HepG2 (cell line): ENCODE results near the gene OARD1. TPM values are rescaled to one million over a fixed set of nuclear protein-coding genes. Genes with fewer than 3 reads are reported as not detected.

Experiments
- AKAP8 ChIP-seq: sonication (generic); formaldehyde crosslinking; IDR thresholded peaks from 2 replicates; pipeline ENCODE4 v1.5.1; 2020; ENCODE audit warnings: mild to moderate bottlenecking, missing genetic modification reagents
- CHD4 ChIP-seq: fragments of 200-600 bp; sonication (generic); IDR thresholded peaks from 2 replicates; pipeline ENCODE4 v1.7.0; 2017; ENCODE audit warnings: mild to moderate bottlenecking, low read length, borderline replicate concordance
- CREM ChIP-seq, 2 experiments: sonication (generic) in 1 of 2; formaldehyde crosslinking in 1 of 2; IDR thresholded peaks; 2 replicates each; pipeline versions ENCODE4 v1.4.0 to v1.6.1; 2016 to 2020; ENCODE audit warnings: antibody characterized with exemption in 1 of 2, mild to moderate bottlenecking in 1 of 2, missing genetic modification reagents in 1 of 2
- DPF2 ChIP-seq: sonication (generic); formaldehyde crosslinking; IDR thresholded peaks from 2 replicates; pipeline ENCODE4 v1.4.0; 2020; ENCODE audit warnings: mild to moderate bottlenecking, low read depth, missing genetic modification reagents, borderline replicate concordance
- FOXK1 ChIP-seq: sonication (generic); formaldehyde crosslinking; IDR thresholded peaks from 2 replicates; pipeline ENCODE4 v1.4.0; 2020; ENCODE audit warnings: low read depth, missing genetic modification reagents, borderline replicate concordance
- HNF4A ChIP-seq: sonication (generic); formaldehyde crosslinking; IDR thresholded peaks from 2 replicates; pipeline ENCODE4 v1.4.0; 2020; ENCODE audit warnings: missing genetic modification reagents
- HNF4G ChIP-seq, 2 experiments: sonication (generic) in 1 of 2; formaldehyde crosslinking in 1 of 2; IDR thresholded peaks; 2 replicates each; pipeline versions ENCODE4 v1.4.0 to v1.6.1; 2011 to 2020; ENCODE audit warnings: borderline replicate concordance in 2 of 2, low read depth in 2 of 2, mild to moderate bottlenecking in 2 of 2, low read length in 1 of 2, missing genetic modification reagents in 1 of 2, moderate library complexity in 1 of 2
- HNRNPL ChIP-seq: fragments of 200-400 bp; formaldehyde crosslinking; IDR thresholded peaks from 2 replicates; pipeline ENCODE4 v1.6.1; 2017; ENCODE audit warnings: mild to moderate bottlenecking, low read depth, low read length
- KMT2B ChIP-seq: IDR thresholded peaks from 2 replicates; pipeline ENCODE4 v1.6.1; 2016; ENCODE audit warnings: missing genetic modification reagents, missing compliant biosample characterization
- PAWR ChIP-seq: sonication (generic); formaldehyde crosslinking; IDR thresholded peaks from 2 replicates; pipeline ENCODE4 v1.4.0; 2020; ENCODE audit warnings: missing genetic modification reagents, mild to moderate bottlenecking, borderline replicate concordance
- POLR2AphosphoS2 ChIP-seq: IDR thresholded peaks from 2 replicates; pipeline ENCODE4 v1.6.1; 2011; ENCODE audit warnings: low read depth, low read length, improper control_type of control experiment
- SP2 ChIP-seq: sonication (generic); formaldehyde crosslinking; IDR thresholded peaks from 2 replicates; pipeline ENCODE4 v1.5.1; 2020; ENCODE audit warnings: mild to moderate bottlenecking, missing genetic modification reagents
- TBX2 ChIP-seq: sonication (generic); formaldehyde crosslinking; IDR thresholded peaks from 2 replicates; pipeline ENCODE4 v1.5.0; 2020; ENCODE audit warnings: missing genetic modification reagents, mild to moderate bottlenecking, borderline replicate concordance
- WIZ ChIP-seq: sonication (generic); formaldehyde crosslinking; IDR thresholded peaks from 2 replicates; pipeline ENCODE4 v1.5.1; 2020; ENCODE audit warnings: mild to moderate bottlenecking, missing genetic modification reagents
- ZC3H13 ChIP-seq: sonication (generic); formaldehyde crosslinking; IDR thresholded peaks from 2 replicates; pipeline ENCODE4 v1.8.1; 2023; ENCODE audit warnings: mild to moderate bottlenecking, missing genetic modification reagents, moderate library complexity
- ZKSCAN8 ChIP-seq: IDR thresholded peaks from 2 replicates; pipeline ENCODE4 v1.6.1; 2016; ENCODE audit warnings: borderline replicate concordance, missing genetic modification reagents, missing compliant biosample characterization
- ZNF383 ChIP-seq: sonication (generic); formaldehyde crosslinking; IDR thresholded peaks from 2 replicates; pipeline ENCODE4 v1.4.0; 2020; ENCODE audit warnings: missing genetic modification reagents, mild to moderate bottlenecking, borderline replicate concordance
- ZNF567 ChIP-seq: sonication (generic); formaldehyde crosslinking; IDR thresholded peaks from 2 replicates; pipeline ENCODE4 v1.8.1; 2023; ENCODE audit warnings: mild to moderate bottlenecking, missing genetic modification reagents, borderline replicate concordance
- ZNF614 ChIP-seq: IDR thresholded peaks from 2 replicates; pipeline ENCODE4 v1.6.1; 2018; ENCODE audit warnings: missing biosample characterization, missing genetic modification reagents, inconsistent platforms, borderline replicate concordance
- polyA plus RNA-seq, 8 experiments: library from polyadenylated mRNA; depleted of rRNA in 3 of 8; stranded (reverse) in 7 of 8; unstranded in 1 of 8; fragments of >200 nt; fragmentation: Illumina TruSeq in 4 of 8; extraction: Trizol in 4 of 8; gene quantifications; 2 replicates each; pipeline versions ENCODE4 v1.2.1 to v1.2.3, GENCODE V29; 2011 to 2016; ENCODE audit warnings: low read depth in 4 of 8, missing spikeins in 1 of 8, mixed read lengths in 1 of 8; ENCODE audit not compliant: insufficient read depth in 1 of 8
- total RNA-seq, 5 experiments: library from RNA; depleted of rRNA; stranded (reverse); fragments of >200 nt; fragmentation: Illumina TruSeq; extraction: Trizol; gene quantifications; 2 replicates each; pipeline ENCODE4 v1.2.3, GENCODE V29; 2016; ENCODE audit warnings: low read depth in 1 of 5
- TF ChIP-seq, protein P1 (sequence below): IDR thresholded peaks from 2 replicates; pipeline ENCODE4 v1.6.1; 2016; ENCODE audit warnings: mild to moderate bottlenecking
- TF ChIP-seq, protein P2 (sequence below): IDR thresholded peaks from 2 replicates; pipeline ENCODE4 v1.6.1; 2016; ENCODE audit warnings: missing genetic modification reagents, missing compliant biosample characterization
- TF ChIP-seq, protein P3 (sequence below), 2 experiments: fragments of 450-650 bp in 1 of 2; sonication (generic) in 1 of 2; formaldehyde crosslinking; IDR thresholded peaks; 2 replicates each; pipeline versions ENCODE4 v1.5.0 to v1.8.0; 2020 to 2022; ENCODE audit warnings: mild to moderate bottlenecking in 1 of 2, missing genetic modification reagents in 1 of 2
- TF ChIP-seq, protein P4 (sequence below): sonication (generic); formaldehyde crosslinking; IDR thresholded peaks from 2 replicates; pipeline ENCODE4 v1.9.0; 2021; ENCODE audit warnings: missing genetic modification reagents, borderline replicate concordance
- TF ChIP-seq, protein P5 (sequence below): sonication (generic); formaldehyde crosslinking; IDR thresholded peaks from 2 replicates; pipeline ENCODE4 v1.5.0; 2020; ENCODE audit warnings: missing genetic modification reagents, mild to moderate bottlenecking, borderline replicate concordance
- TF ChIP-seq, protein P6 (sequence below): sonication (generic); formaldehyde crosslinking; IDR thresholded peaks from 2 replicates; pipeline ENCODE4 v1.8.0; 2022; ENCODE audit warnings: missing genetic modification reagents, mild to moderate bottlenecking, inconsistent platforms, borderline replicate concordance

The OARD1 gene
- total and polyA plus RNA-seq, 2 of the 13 experiments (the other 11 are each of a cell fraction or from before 2014, with no cell fraction given): 18.4 to 49.0 TPM

DNA sequence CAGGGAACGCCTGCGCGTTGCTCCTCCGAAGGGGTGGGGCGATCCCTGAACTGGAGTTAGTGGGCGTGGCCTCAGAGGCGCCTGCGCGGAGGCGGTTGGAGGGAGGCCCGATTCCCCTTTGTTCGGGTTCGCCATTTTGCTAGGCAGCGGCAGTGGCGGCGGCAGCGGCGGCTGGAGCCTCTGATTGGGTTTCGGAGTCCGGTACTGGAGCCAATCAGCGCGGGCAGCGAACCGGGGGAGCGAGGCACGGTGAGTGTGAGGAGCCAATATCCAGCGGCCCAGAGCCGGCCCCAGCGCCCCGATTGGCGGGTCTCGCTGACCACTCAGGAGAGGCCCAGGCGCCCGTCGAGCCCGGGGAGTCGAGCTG, 663 bp upstream of the OARD1 start, which contains the start of gene NFYA (continued):
- TF ChIP-seq, protein P1, sequence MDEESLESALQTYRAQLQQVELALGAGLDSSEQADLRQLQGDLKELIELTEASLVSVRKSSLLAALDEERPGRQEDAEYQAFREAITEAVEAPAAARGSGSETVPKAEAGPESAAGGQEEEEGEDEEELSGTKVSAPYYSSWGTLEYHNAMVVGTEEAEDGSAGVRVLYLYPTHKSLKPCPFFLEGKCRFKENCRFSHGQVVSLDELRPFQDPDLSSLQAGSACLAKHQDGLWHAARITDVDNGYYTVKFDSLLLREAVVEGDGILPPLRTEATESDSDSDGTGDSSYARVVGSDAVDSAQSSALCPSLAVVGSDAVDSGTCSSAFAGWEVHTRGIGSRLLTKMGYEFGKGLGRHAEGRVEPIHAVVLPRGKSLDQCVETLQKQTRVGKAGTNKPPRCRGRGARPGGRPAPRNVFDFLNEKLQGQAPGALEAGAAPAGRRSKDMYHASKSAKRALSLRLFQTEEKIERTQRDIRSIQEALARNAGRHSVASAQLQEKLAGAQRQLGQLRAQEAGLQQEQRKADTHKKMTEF (CRISPR knock-in tag): no peak
- TF ChIP-seq CREM (IDR thresholded peaks at IDR 0.05): no peak
- TF ChIP-seq CREM (CRISPR knock-in tag; IDR thresholded peaks at IDR 0.05): no peak
- TF ChIP-seq, protein P2, sequence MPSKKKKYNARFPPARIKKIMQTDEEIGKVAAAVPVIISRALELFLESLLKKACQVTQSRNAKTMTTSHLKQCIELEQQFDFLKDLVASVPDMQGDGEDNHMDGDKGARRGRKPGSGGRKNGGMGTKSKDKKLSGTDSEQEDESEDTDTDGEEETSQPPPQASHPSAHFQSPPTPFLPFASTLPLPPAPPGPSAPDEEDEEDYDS (CRISPR knock-in tag): no peak
- TF ChIP-seq SP2 (CRISPR knock-in tag): peak; percentile 83
- no peak for TF ChIP-seq AKAP8 (CRISPR knock-in tag)
- no peak for TF ChIP-seq ZC3H13 (CRISPR knock-in tag)
- TF ChIP-seq WIZ (CRISPR knock-in tag): no peak
- no peak for TF ChIP-seq CHD4
- no peak for TF ChIP-seq PAWR
- TF ChIP-seq TBX2 (CRISPR knock-in tag): no peak
- TF ChIP-seq, protein P3, sequence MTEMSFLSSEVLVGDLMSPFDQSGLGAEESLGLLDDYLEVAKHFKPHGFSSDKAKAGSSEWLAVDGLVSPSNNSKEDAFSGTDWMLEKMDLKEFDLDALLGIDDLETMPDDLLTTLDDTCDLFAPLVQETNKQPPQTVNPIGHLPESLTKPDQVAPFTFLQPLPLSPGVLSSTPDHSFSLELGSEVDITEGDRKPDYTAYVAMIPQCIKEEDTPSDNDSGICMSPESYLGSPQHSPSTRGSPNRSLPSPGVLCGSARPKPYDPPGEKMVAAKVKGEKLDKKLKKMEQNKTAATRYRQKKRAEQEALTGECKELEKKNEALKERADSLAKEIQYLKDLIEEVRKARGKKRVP (CRISPR knock-in tag; IDR thresholded peaks at IDR 0.05): no peak
- TF ChIP-seq POLR2AphosphoS2: no peak
- TF ChIP-seq DPF2 (CRISPR knock-in tag): 0 out of 2 replicates have a peak, but pooled peaks have one; percentile 6
- no peak; the same call in 1 of the 2 replicates for TF ChIP-seq KMT2B (CRISPR knock-in tag)
- TF ChIP-seq ZNF383 (CRISPR knock-in tag): no peak
- TF ChIP-seq ZNF567: no peak
- TF ChIP-seq, protein P4, sequence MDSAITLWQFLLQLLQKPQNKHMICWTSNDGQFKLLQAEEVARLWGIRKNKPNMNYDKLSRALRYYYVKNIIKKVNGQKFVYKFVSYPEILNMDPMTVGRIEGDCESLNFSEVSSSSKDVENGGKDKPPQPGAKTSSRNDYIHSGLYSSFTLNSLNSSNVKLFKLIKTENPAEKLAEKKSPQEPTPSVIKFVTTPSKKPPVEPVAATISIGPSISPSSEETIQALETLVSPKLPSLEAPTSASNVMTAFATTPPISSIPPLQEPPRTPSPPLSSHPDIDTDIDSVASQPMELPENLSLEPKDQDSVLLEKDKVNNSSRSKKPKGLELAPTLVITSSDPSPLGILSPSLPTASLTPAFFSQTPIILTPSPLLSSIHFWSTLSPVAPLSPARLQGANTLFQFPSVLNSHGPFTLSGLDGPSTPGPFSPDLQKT (CRISPR knock-in tag): no peak
- TF ChIP-seq ZKSCAN8 (CRISPR knock-in tag): no peak
- no peak for TF ChIP-seq HNF4A (CRISPR knock-in tag)
- TF ChIP-seq, protein P5, sequence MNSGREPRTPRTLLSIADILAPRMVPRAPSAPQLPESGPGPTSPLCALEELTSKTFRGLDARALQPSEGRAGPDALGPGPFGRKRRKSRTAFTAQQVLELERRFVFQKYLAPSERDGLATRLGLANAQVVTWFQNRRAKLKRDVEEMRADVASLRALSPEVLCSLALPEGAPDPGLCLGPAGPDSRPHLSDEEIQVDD (CRISPR knock-in tag): 0 out of 2 replicates have a peak, but pooled peaks have one; percentile 5
- no peak for TF ChIP-seq HNRNPL
- no peak for TF ChIP-seq ZNF614 (CRISPR knock-in tag)
- no peak for TF ChIP-seq HNF4G (IDR thresholded peaks at IDR 0.05; ENCODE audit: borderline replicate concordance, low read depth, low read length)
- TF ChIP-seq HNF4G (CRISPR knock-in tag; IDR thresholded peaks at IDR 0.05; ENCODE audit: borderline replicate concordance, low read depth): no peak
- TF ChIP-seq, protein P6, sequence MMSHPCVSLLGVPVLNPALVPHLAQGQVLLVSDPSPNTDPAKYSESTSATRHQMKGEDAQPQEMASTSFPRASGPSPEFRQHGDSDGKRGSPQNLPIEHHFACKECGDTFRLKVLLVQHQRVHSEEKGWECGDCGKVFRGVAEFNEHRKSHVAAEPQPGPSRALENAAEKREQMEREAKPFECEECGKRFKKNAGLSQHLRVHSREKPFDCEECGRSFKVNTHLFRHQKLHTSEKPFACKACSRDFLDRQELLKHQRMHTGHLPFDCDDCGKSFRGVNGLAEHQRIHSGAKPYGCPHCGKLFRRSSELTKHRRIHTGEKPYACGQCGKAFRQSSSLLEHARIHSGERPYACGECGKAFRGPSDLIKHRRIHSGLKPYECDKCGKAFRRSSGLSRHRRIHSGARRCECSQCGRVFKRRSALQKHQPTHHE (CRISPR knock-in tag): no peak; the same call in 1 of the 2 replicates
- TF ChIP-seq FOXK1 (CRISPR knock-in tag): no peak
